B cell (primary cell): ENCODE data around the gene MED23.

ENCODE experiments used
- CTCF ChIP-seq: fragments of 200-600 bp; IDR thresholded peaks from one replicate; pipeline ENCODE4 v1.8.0; 2022; ENCODE audit warnings: antibody characterized with exemption, mild to moderate bottlenecking
- EZH2 ChIP-seq: IDR thresholded peaks from 2 replicates; pipeline ENCODE4 v1.6.1; 2012; ENCODE audit warnings: borderline replicate concordance, low read depth, mild to moderate bottlenecking, moderate library complexity, low read length; ENCODE audit not compliant: insufficient read depth, poor library complexity, severe bottlenecking

- TF ChIP-seq CTCF, result no peak
- TF ChIP-seq EZH2, result no peak
These were observed 65.9 kb downstream of the MED23 start for GRCh38 chr6:131561925-131562707.
